HG03095 (cell line): ENCODE data around the gene ARL8A.
"Not testable (repeated sequence)": the region's sequence is repeated elsewhere in the genome, so short reads cannot be mapped to it uniquely, and the experiment has no call there.

Experiments used
- ATAC-seq: cut with Tn5 transposase; IDR thresholded peaks from one replicate; pipeline ENCODE4 v1.9.1; 2021; ENCODE audit warnings: moderate library complexity; ENCODE audit not compliant: unreplicated experiment

The ARL8A gene

GRCh38 chr1:202176949-202177927, 32.7 kb upstream of the ARL8A start:
- ATAC-seq, result no peak

- no peak for ATAC-seq
Measured at GRCh38 chr1:202173993-202174392, 29.5 kb upstream of the ARL8A start.

GRCh38 chr1:202172015-202172355, 27.4 kb upstream of the ARL8A start:
- ATAC-seq, result no peak

GRCh38 chr1:202171292-202172014, 26.9 kb upstream of the ARL8A start:
- ATAC-seq, result no peak

- ATAC-seq, result no peak
Measured at GRCh38 chr1:202170726-202171125, 26.2 kb upstream of the ARL8A start.

GRCh38 chr1:202168861-202169260, 24.3 kb upstream of the ARL8A start:
- no peak for ATAC-seq

- ATAC-seq, result no peak
Measured at GRCh38 chr1:202167708-202168415, 23.3 kb upstream of the ARL8A start.

GRCh38 chr1:202167054-202167453, 22.5 kb upstream of the ARL8A start:
- not testable (repeated sequence) for ATAC-seq

GRCh38 chr1:202165942-202166843, 21.7 kb upstream of the ARL8A start:
- no peak for ATAC-seq

GRCh38 chr1:202165267-202165941, 20.9 kb upstream of the ARL8A start:
- no peak for ATAC-seq

GRCh38 chr1:202164271-202165037, 19.9 kb upstream of the ARL8A start:
- peak; percentile 69 for ATAC-seq

GRCh38 chr1:202163281-202164270, 19.0 kb upstream of the ARL8A start:
- ATAC-seq, result no peak

GRCh38 chr1:202162418-202163280, 18.1 kb upstream of the ARL8A start:
- no peak for ATAC-seq

GRCh38 chr1:202162047-202162417, 17.5 kb upstream of the ARL8A start:
- no peak for ATAC-seq

GRCh38 chr1:202161151-202162046, 16.9 kb upstream of the ARL8A start:
- no peak for ATAC-seq

GRCh38 chr1:202160377-202160940, 15.9 kb upstream of the ARL8A start, which contains the start of gene PTPN7:
TSS of gene PTPN7 (minus strand) at chr1:202160602. CDS start at chr1:202159402, 1,200 bp downstream.
- no peak for ATAC-seq
